HCT116 (cell line): ENCODE results near the gene EPHX1. TPM values are rescaled to one million over a fixed set of nuclear protein-coding genes. Genes with fewer than 3 reads are reported as not detected.

Experiments
- ATAC-seq: fragments of 200-7000 bp; cut with Tn5 transposase; 2 replicates; pipeline ENCODE4 v1.9.1; 2020; ENCODE audit warnings: mild to moderate bottlenecking, moderate library complexity
- BruUV-seq: library from RNA; stranded (reverse); fragments of 400-500 nt; replicated peaks from 2 replicates; lab custom pipeline; 2021; lab: Mats Ljungman, UMichigan
- CTCF ChIA-PET: fragments of 300-600 bp; sonication (Branson Sonifier 250); formaldehyde crosslinking; loops from one replicate; lab custom pipeline; 2021; ENCODE audit warnings: antibody characterized with exemption; lab: Charles Lee
- POLR2A ChIA-PET: fragments of 300-600, 350-600 bp; sonication (Branson Sonifier 250); formaldehyde crosslinking; loops from one replicate; lab custom pipeline; 2021; ENCODE audit warnings: antibody characterized with exemption; lab: Charles Lee
- RAD21 ChIA-PET, 2 experiments: fragments of 300-600 bp; sonication (Branson Sonifier 250); formaldehyde crosslinking; loops; one replicate each; lab custom pipeline; 2023; ENCODE audit warnings: low total read pairs in 2 of 2; ENCODE audit not compliant: uncharacterized antibody in 2 of 2, unreplicated experiment in 2 of 2, low non-redundant PET in 1 of 2; lab: Charles Lee
- DNase-seq: peaks from one replicate; pipeline ENCODE4 v3.0.0-alpha.2; 2010; ENCODE audit warnings: low read depth, low spot score
- H2AFZ ChIP-seq: fragments of 200-600 bp; shearing (Covaris generic), sonication (generic); 2 replicates; pipeline ENCODE4 v1.6.1; 2017; ENCODE audit warnings: low read depth, mixed run types, mixed read lengths, antibody characterized with exemption, low read length; ENCODE audit not compliant: poor library complexity, severe bottlenecking
- H3K27ac ChIP-seq: 2 replicates; pipeline ENCODE4 v1.5.1; 2012; ENCODE audit warnings: low read depth, low read length
- H3K27me3 ChIP-seq: fragments of 200-600 bp; sonication (generic); 2 replicates; pipeline ENCODE4 v1.6.1; 2016; ENCODE audit warnings: mixed run types, low read length, mixed read lengths; ENCODE audit not compliant: insufficient read depth
- H3K36me3 ChIP-seq, 2 experiments: fragments of 200-500 bp in 1 of 2; fragments of 200-600 bp in 1 of 2; sonication (Bioruptor generic) in 1 of 2; sonication (generic) in 1 of 2; 2 replicates each; pipeline versions ENCODE4 v1.5.1 to v1.6.1; 2014 to 2016; ENCODE audit warnings: low read length in 2 of 2, inconsistent platforms in 1 of 2, mixed read lengths in 1 of 2, mixed run types in 1 of 2; ENCODE audit not compliant: insufficient read depth in 2 of 2, control insufficient read depth in 1 of 2
- H3K4me1 ChIP-seq, 2 experiments: fragments of 200-600 bp in 1 of 2; sonication (generic) in 1 of 2; 2 replicates each; pipeline versions ENCODE4 v1.5.1 to v1.6.1; 2012 to 2017; ENCODE audit warnings: low read length in 2 of 2, inconsistent platforms in 1 of 2, mild to moderate bottlenecking in 1 of 2, mixed read lengths in 1 of 2, mixed run types in 1 of 2, moderate library complexity in 1 of 2; ENCODE audit not compliant: insufficient read depth in 2 of 2, control insufficient read depth in 1 of 2
- H3K4me2 ChIP-seq: fragments of 200-600 bp; sonication (generic); 2 replicates; pipeline ENCODE4 v1.6.1; 2017; ENCODE audit warnings: mixed run types, low read length, mixed read lengths
- H3K4me3 ChIP-seq, 2 experiments: fragments of 200-600 bp in 1 of 2; sonication (generic) in 1 of 2; replicated peaks in 1 of 2; 2 replicates each; pipeline ENCODE4 v1.5.1; 2011 to 2016; ENCODE audit warnings: low read length in 2 of 2, control low read depth in 1 of 2, low read depth in 1 of 2, mild to moderate bottlenecking in 1 of 2, mixed read lengths in 1 of 2, mixed run types in 1 of 2
- H3K79me2 ChIP-seq: fragments of 200-600 bp; sonication (generic); 2 replicates; pipeline ENCODE4 v1.6.1; 2017; ENCODE audit warnings: mild to moderate bottlenecking, mixed run types, low read length, moderate library complexity, mixed read lengths; ENCODE audit not compliant: insufficient read depth
- H3K9ac ChIP-seq: fragments of 200-600 bp; sonication (generic); 2 replicates; pipeline ENCODE4 v1.6.1; 2016; ENCODE audit warnings: low read length, mixed read lengths
- H3K9me2 ChIP-seq: fragments of 200-600 bp; sonication (generic), shearing (Covaris generic); 2 replicates; pipeline ENCODE4 v1.6.1; 2017; ENCODE audit warnings: mixed run types, mild to moderate bottlenecking, moderate library complexity; ENCODE audit not compliant: insufficient read depth
- H3K9me3 ChIP-seq, 2 experiments: fragments of 200-500 bp in 1 of 2; fragments of 200-600 bp in 1 of 2; sonication (Bioruptor generic) in 1 of 2; sonication (generic) in 1 of 2; 2 replicates each; pipeline ENCODE4 v1.6.1; 2014 to 2017; ENCODE audit warnings: low read length in 2 of 2, mixed read lengths in 2 of 2, inconsistent platforms in 1 of 2, low read depth in 1 of 2, mild to moderate bottlenecking in 1 of 2, mixed run types in 1 of 2, moderate library complexity in 1 of 2; ENCODE audit not compliant: control insufficient read depth in 1 of 2, insufficient read depth in 1 of 2
- H4K20me1 ChIP-seq: fragments of 200-600 bp; sonication (generic), shearing (Covaris generic); 2 replicates; pipeline ENCODE4 v1.6.1; 2017; ENCODE audit warnings: mixed run types, mild to moderate bottlenecking, moderate library complexity; ENCODE audit not compliant: insufficient read depth
- CBX3 ChIP-seq: IDR thresholded peaks from 2 replicates; pipeline ENCODE4 v1.6.1; 2012; ENCODE audit warnings: low read depth
- CEBPB ChIP-seq: IDR thresholded peaks from 2 replicates; pipeline ENCODE4 v1.6.1; 2012; ENCODE audit warnings: low read depth
- CTCF ChIP-seq, 3 experiments: fragments of 200-600 bp in 1 of 3; sonication (generic) in 1 of 3; IDR thresholded peaks in 2 of 3; conservative IDR thresholded peaks in 1 of 3; 2 replicates each; pipeline ENCODE4 v1.5.1; 2012 to 2017; ENCODE audit warnings: low read depth in 2 of 3, low read length in 2 of 3, antibody characterized with exemption in 1 of 3, borderline replicate concordance in 1 of 3, control low read depth in 1 of 3, mild to moderate bottlenecking in 1 of 3, mixed read lengths in 1 of 3, mixed run types in 1 of 3, moderate library complexity in 1 of 3; ENCODE audit not compliant: insufficient read depth in 1 of 3
- EGR1 ChIP-seq: IDR thresholded peaks from 2 replicates; pipeline ENCODE4 v1.6.1; 2012; ENCODE audit warnings: low read depth
- ELF1 ChIP-seq: IDR thresholded peaks from 2 replicates; pipeline ENCODE4 v1.6.1; 2012; ENCODE audit warnings: low read depth, borderline replicate concordance
- EZH2 ChIP-seq: fragments of 200-600 bp; sonication (generic); IDR thresholded peaks from 2 replicates; pipeline ENCODE4 v1.6.1; 2017; ENCODE audit warnings: antibody characterized with exemption, mixed run types
- EZH2phosphoT487 ChIP-seq: fragments of 200-600 bp; IDR thresholded peaks from 2 replicates; pipeline ENCODE4 v1.6.1; 2018; ENCODE audit warnings: antibody characterized with exemption, borderline replicate concordance
- FOSL1 ChIP-seq: IDR thresholded peaks from 2 replicates; pipeline ENCODE4 v1.6.1; 2012; ENCODE audit warnings: low read depth
- MAX ChIP-seq: IDR thresholded peaks from 2 replicates; pipeline ENCODE4 v1.6.1; 2012
- POLR2A ChIP-seq: IDR thresholded peaks from 2 replicates; pipeline ENCODE4 v1.7.0; 2011; ENCODE audit warnings: borderline replicate concordance; ENCODE audit not compliant: insufficient read depth, insufficient read length; ENCODE audit errors: extremely low read depth
- POLR2AphosphoS5 ChIP-seq: IDR thresholded peaks from 2 replicates; pipeline ENCODE4 v1.6.1; 2011; ENCODE audit warnings: mild to moderate bottlenecking, low read depth, low read length, moderate library complexity
- RAD21 ChIP-seq: IDR thresholded peaks from 2 replicates; pipeline ENCODE4 v1.6.1; 2012; ENCODE audit warnings: low read depth, mild to moderate bottlenecking
- SIN3A ChIP-seq: IDR thresholded peaks from 2 replicates; pipeline ENCODE4 v1.6.1; 2012; ENCODE audit warnings: low read depth
- SP1 ChIP-seq: IDR thresholded peaks from 2 replicates; pipeline ENCODE4 v1.6.1; 2012; ENCODE audit warnings: low read depth
- SRF ChIP-seq: IDR thresholded peaks from 2 replicates; pipeline ENCODE4 v1.6.1; 2012; ENCODE audit warnings: low read depth
- TCF7L2 ChIP-seq: IDR thresholded peaks from 2 replicates; pipeline ENCODE4 v1.7.0; 2011; ENCODE audit warnings: borderline replicate concordance, inconsistent platforms; ENCODE audit not compliant: insufficient read depth, insufficient read length; ENCODE audit errors: extremely low read depth
- YY1 ChIP-seq: IDR thresholded peaks from 2 replicates; pipeline ENCODE4 v1.6.1; 2011; ENCODE audit warnings: low read length, low read depth, moderate library complexity, mild to moderate bottlenecking; ENCODE audit not compliant: insufficient replicate concordance; ENCODE audit errors: extremely low read depth
- ZNF274 ChIP-seq: fragments of 200-500 bp; sonication (Bioruptor generic); IDR thresholded peaks from 2 replicates; pipeline ENCODE4 v1.6.1; 2014; ENCODE audit warnings: mild to moderate bottlenecking, low read depth, low read length, inconsistent platforms
- intact Hi-C: fragments of 100-400 bp; cut with micrococcal nuclease; formaldehyde crosslinking; loops from 2 replicates; pipeline ENCODE4 v1.10.0; 2022
- total RNA-seq: library from RNA; stranded (reverse); gene quantifications from one replicate; pipeline ENCODE4 v1.2.1, GENCODE V29; 2021; ENCODE audit not compliant: unreplicated experiment

The EPHX1 gene
- total RNA-seq, 1 experiment from 2014 or later = 44.6 TPM

GRCh38 chr1:225822655-225823403 is 12.9 kb downstream of the EPHX1 start:
- Histone ChIP-seq H3K27ac (no peak overlapping the region), H3K4me1 (peaks cover 7 to 8% of the 10 kb centered on the region in 2 experiments), H3K9me3 (no peaks in the 10 kb centered on the region), H3K9ac (no peak overlapping the region), H3K27me3 (no peaks in the 10 kb centered on the region), H4K20me1 (no peaks in the 10 kb centered on the region), H3K4me3 (no peak overlapping the region), H2AFZ (no peak overlapping the region), H3K4me2 (no peak overlapping the region), H3K9me2 (no peaks in the 10 kb centered on the region), H3K36me3 (no peaks in the 10 kb centered on the region), H3K79me2 (no peaks in the 10 kb centered on the region)
- CTCF ChIA-PET = no interaction called here
- ATAC-seq = no peak
- no peak for DNase-seq
- POLR2A ChIA-PET = no interaction called here
- TF ChIP-seq CBX3 = no peak
- intact Hi-C loops = no loop called here
- BruUV-seq = no TSS peak
- RAD21 ChIA-PET = no interaction called here

DNA sequence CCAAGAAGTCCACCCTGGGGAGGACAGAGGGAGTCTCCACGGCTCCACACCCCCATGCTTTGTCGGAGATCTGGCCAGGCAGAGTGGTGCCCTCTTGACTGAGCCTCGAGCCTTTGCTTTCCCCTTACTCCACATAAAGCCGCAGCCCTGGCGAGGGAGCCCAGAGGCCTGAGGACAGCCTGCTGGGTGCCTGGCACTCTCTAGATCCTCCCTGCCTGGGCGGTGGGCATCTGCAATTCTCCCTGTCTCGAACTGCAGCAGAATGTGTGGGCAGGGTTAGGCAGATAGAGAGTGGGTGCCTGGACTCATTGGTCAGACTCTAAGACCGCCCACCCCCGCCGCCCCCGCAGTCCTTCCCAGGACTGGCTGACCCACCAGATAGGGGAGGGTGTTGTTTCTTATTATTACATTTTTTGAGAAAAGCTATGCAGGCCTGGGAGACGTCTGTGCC is 13.9 kb downstream of the EPHX1 start:
- Histone ChIP-seq H3K9me3 (no peaks in the 10 kb centered on the region), H2AFZ (no peak overlapping the region), H4K20me1 (no peaks in the 10 kb centered on the region), H3K4me1 (no peaks in the 10 kb centered on the region), H3K27ac (no peak overlapping the region), H3K9me2 (no peaks in the 10 kb centered on the region), H3K36me3 (no peaks in the 10 kb centered on the region)
- ChIA-PET RAD21 (no interaction called here), CTCF (no interaction called here)
- BruUV-seq = no TSS peak
- TF ChIP-seq CEBPB = no peak
- TF ChIP-seq CBX3 = no peak
- no peak for TF ChIP-seq ZNF274
- no peak for TF ChIP-seq POLR2A
- TF ChIP-seq YY1 = no peak
- no peak for TF ChIP-seq CTCF (IDR thresholded peaks at IDR 0.05 in 2 of 3, conservative IDR thresholded peaks at IDR 0.05 in 1 of 3; ENCODE audit: borderline replicate concordance in 1 of 3, insufficient read depth in 1 of 3, low read depth in 2 of 3, low read length in 2 of 3)
- no peak for TF ChIP-seq SIN3A
- no peak for TF ChIP-seq EZH2phosphoT487
- TF ChIP-seq RAD21 = no peak
- TF ChIP-seq POLR2AphosphoS5 = no peak
- no peak for TF ChIP-seq FOSL1
- no peak for TF ChIP-seq EZH2
- TF ChIP-seq SP1 = no peak
- TF ChIP-seq EGR1 = no peak
- no peak for TF ChIP-seq ELF1
- TF ChIP-seq TCF7L2 = no peak
- no peak for TF ChIP-seq MAX
- no peak for TF ChIP-seq SRF
- TF ChIP-seq, all 23 proteins: peak for 0
- ATAC-seq = no peak
- H3K79me2 ChIP-seq = no peaks in the 10 kb centered on the region
- H3K27me3 ChIP-seq = no peaks in the 10 kb centered on the region
- POLR2A ChIA-PET = no interaction called here
- no peak overlapping the region for H3K4me2 ChIP-seq
- no peak overlapping the region for H3K4me3 ChIP-seq
- H3K9ac ChIP-seq = no peak overlapping the region
- DNase-seq = no peak
- intact Hi-C loops = no loop called here
